ENCODE data around the gene TTC34.

DNA sequence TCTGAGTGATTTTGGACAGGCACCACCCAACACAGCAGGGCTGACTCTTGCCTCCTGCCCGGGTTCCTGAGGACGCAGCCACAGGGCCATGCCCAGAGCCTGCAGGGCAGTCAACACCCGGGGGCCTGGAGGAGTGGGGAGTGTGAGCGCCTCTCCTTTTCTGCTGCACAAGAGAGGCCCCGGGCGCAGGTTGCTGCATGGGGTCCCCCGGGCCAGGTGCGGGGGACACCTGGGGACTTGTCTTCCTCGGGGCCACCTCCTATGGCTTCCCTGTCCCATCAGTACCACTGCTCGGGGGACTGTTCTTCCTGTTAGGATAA, 6.9 kb upstream of the TTC34 start:
- no peak for TF ChIP-seq EZH2 (IDR thresholded peaks at IDR 0.05; ENCODE audit: low read length)
- TF ChIP-seq, protein P1, sequence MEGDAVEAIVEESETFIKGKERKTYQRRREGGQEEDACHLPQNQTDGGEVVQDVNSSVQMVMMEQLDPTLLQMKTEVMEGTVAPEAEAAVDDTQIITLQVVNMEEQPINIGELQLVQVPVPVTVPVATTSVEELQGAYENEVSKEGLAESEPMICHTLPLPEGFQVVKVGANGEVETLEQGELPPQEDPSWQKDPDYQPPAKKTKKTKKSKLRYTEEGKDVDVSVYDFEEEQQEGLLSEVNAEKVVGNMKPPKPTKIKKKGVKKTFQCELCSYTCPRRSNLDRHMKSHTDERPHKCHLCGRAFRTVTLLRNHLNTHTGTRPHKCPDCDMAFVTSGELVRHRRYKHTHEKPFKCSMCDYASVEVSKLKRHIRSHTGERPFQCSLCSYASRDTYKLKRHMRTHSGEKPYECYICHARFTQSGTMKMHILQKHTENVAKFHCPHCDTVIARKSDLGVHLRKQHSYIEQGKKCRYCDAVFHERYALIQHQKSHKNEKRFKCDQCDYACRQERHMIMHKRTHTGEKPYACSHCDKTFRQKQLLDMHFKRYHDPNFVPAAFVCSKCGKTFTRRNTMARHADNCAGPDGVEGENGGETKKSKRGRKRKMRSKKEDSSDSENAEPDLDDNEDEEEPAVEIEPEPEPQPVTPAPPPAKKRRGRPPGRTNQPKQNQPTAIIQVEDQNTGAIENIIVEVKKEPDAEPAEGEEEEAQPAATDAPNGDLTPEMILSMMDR (optimal IDR thresholded peaks at IDR 0.05 in 1 of 3, IDR thresholded peaks at IDR 0.05 in 1 of 3, conservative IDR thresholded peaks at IDR 0.05 in 1 of 3; ENCODE audit: extremely low read depth in 1 of 3, insufficient read depth in 2 of 3, low read length in 3 of 3), result no peak
